WTC11 (cell line): Measurements from ENCODE around the gene TMSB15C.

Experiments used
- ARID4B ChIP-seq: sonication (generic); formaldehyde crosslinking; IDR thresholded peaks from 2 replicates; pipeline ENCODE4 v1.8.0; 2023; ENCODE audit warnings: missing genetic modification reagents, mild to moderate bottlenecking, borderline replicate concordance
- ESRRA ChIP-seq: sonication (generic); formaldehyde crosslinking; IDR thresholded peaks from 2 replicates; pipeline ENCODE4 v1.8.1; 2022; ENCODE audit warnings: mild to moderate bottlenecking, missing genetic modification reagents, borderline replicate concordance
- JUN ChIP-seq: sonication (generic); formaldehyde crosslinking; IDR thresholded peaks from 2 replicates; pipeline ENCODE4 v1.8.0; 2023; ENCODE audit warnings: mild to moderate bottlenecking, missing genetic modification reagents
- MYBL2 ChIP-seq: sonication (generic); formaldehyde crosslinking; IDR thresholded peaks from 2 replicates; pipeline ENCODE4 v1.8.1; 2023; ENCODE audit warnings: mild to moderate bottlenecking, moderate library complexity, missing genetic modification reagents
- NFYB ChIP-seq: sonication (generic); formaldehyde crosslinking; conservative IDR thresholded peaks from 2 replicates; pipeline ENCODE4 v1.8.0; 2022; ENCODE audit warnings: low read depth, missing genetic modification reagents
- SP1 ChIP-seq: sonication (generic); formaldehyde crosslinking; conservative IDR thresholded peaks from 2 replicates; pipeline ENCODE4 v1.8.1; 2022; ENCODE audit warnings: missing genetic modification reagents
- TEAD4 ChIP-seq: sonication (generic); formaldehyde crosslinking; IDR thresholded peaks from 2 replicates; pipeline ENCODE4 v1.8.0; 2022; ENCODE audit warnings: mild to moderate bottlenecking, missing genetic modification reagents
- USF2 ChIP-seq: sonication (generic); formaldehyde crosslinking; IDR thresholded peaks from 2 replicates; pipeline ENCODE4 v1.8.1; 2023; ENCODE audit warnings: mild to moderate bottlenecking, missing genetic modification reagents, moderate library complexity
- ZNF232 ChIP-seq: sonication (generic); formaldehyde crosslinking; IDR thresholded peaks from 2 replicates; pipeline ENCODE4 v1.8.0; 2022; ENCODE audit warnings: mild to moderate bottlenecking, missing genetic modification reagents
- TF ChIP-seq, protein P1 (sequence below): fragments of 200-600 bp; IDR thresholded peaks from 2 replicates; pipeline ENCODE4 v1.8.0; 2022; ENCODE audit warnings: antibody characterized with exemption
- TF ChIP-seq, protein P2 (sequence below): fragments of 250-450 bp; sonication (Bioruptor Pico); IDR thresholded peaks from 2 replicates; pipeline ENCODE4 v2.1.2; 2022; ENCODE audit warnings: mild to moderate bottlenecking, moderate library complexity
- TF ChIP-seq, protein P3 (sequence below): sonication (generic); formaldehyde crosslinking; IDR thresholded peaks from 2 replicates; pipeline ENCODE4 v1.8.1; 2023; ENCODE audit warnings: mild to moderate bottlenecking, moderate library complexity, missing genetic modification reagents
- TF ChIP-seq, protein P4 (sequence below): sonication (generic); formaldehyde crosslinking; conservative IDR thresholded peaks from 2 replicates; pipeline ENCODE4 v1.8.1; 2022; ENCODE audit warnings: mild to moderate bottlenecking, missing genetic modification reagents

DNA sequence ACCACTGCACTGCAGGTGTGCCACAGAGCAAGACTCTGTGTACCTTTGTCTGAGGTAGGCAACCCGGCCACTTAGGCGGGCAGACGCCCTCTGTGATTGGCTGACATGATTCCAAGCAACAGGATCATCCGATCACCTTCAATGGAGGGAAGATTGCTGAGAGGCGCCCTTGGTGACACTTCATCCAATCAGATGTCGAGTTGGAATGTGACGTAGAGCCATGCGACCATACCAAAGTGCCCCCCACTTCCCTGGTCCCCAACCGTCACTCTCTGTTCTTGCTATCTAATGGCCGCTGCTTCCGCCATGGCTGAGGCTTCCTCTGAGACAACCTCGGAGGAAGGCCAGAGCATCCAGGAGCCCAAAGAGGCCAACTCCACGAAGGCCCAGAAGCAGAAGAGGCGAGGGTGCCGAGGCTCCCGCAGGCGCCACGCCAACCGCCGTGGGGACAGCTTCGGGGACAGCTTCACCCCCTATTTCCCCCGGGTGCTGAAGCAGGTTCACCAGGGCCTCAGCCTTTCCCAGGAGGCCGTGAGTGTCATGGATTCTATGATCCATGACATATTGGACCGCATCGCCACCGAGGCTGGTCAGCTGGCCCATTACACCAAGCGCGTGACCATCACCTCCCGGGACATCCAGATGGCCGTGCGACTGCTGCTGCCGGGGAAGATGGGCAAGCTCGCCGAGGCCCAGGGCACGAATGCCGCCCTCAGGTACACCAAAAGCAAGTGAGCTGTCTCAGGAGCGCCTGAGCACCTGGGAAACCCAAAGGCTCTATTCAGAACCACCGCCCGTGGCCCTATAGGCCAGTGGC lies 36.1 kb downstream of the TMSB15C start, which contains the start of gene H2BW2:
- TF ChIP-seq USF2 (no peak), TEAD4 (CRISPR knock-in tag) (no peak), ZNF232 (CRISPR knock-in tag) (no peak), ESRRA (no peak), ARID4B (CRISPR knock-in tag) (no peak), NFYB (CRISPR knock-in tag) (no peak), JUN (CRISPR knock-in tag) (no peak), MYBL2 (CRISPR knock-in tag) (no peak), SP1 (CRISPR knock-in tag) (no peak)
- TF ChIP-seq, protein P1, sequence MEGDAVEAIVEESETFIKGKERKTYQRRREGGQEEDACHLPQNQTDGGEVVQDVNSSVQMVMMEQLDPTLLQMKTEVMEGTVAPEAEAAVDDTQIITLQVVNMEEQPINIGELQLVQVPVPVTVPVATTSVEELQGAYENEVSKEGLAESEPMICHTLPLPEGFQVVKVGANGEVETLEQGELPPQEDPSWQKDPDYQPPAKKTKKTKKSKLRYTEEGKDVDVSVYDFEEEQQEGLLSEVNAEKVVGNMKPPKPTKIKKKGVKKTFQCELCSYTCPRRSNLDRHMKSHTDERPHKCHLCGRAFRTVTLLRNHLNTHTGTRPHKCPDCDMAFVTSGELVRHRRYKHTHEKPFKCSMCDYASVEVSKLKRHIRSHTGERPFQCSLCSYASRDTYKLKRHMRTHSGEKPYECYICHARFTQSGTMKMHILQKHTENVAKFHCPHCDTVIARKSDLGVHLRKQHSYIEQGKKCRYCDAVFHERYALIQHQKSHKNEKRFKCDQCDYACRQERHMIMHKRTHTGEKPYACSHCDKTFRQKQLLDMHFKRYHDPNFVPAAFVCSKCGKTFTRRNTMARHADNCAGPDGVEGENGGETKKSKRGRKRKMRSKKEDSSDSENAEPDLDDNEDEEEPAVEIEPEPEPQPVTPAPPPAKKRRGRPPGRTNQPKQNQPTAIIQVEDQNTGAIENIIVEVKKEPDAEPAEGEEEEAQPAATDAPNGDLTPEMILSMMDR = no peak
- TF ChIP-seq, protein P2, sequence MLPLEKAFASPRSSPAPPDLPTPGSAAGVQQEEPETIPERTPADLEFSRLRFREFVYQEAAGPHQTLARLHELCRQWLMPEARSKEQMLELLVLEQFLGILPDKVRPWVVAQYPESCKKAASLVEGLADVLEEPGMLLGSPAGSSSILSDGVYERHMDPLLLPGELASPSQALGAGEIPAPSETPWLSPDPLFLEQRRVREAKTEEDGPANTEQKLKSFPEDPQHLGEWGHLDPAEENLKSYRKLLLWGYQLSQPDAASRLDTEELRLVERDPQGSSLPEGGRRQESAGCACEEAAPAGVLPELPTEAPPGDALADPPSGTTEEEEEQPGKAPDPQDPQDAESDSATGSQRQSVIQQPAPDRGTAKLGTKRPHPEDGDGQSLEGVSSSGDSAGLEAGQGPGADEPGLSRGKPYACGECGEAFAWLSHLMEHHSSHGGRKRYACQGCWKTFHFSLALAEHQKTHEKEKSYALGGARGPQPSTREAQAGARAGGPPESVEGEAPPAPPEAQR (CRISPR knock-in tag) = no peak
- TF ChIP-seq, protein P3, sequence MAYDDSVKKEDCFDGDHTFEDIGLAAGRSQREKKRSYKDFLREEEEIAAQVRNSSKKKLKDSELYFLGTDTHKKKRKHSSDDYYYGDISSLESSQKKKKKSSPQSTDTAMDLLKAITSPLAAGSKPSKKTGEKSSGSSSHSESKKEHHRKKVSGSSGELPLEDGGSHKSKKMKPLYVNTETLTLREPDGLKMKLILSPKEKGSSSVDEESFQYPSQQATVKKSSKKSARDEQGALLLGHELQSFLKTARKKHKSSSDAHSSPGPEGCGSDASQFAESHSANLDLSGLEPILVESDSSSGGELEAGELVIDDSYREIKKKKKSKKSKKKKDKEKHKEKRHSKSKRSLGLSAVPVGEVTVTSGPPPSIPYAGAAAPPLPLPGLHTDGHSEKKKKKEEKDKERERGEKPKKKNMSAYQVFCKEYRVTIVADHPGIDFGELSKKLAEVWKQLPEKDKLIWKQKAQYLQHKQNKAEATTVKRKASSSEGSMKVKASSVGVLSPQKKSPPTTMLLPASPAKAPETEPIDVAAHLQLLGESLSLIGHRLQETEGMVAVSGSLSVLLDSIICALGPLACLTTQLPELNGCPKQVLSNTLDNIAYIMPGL = no peak
- TF ChIP-seq, protein P4, sequence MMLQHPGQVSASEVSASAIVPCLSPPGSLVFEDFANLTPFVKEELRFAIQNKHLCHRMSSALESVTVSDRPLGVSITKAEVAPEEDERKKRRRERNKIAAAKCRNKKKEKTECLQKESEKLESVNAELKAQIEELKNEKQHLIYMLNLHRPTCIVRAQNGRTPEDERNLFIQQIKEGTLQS (CRISPR knock-in tag) = no peak
